GM18526 (cell line): ENCODE results near the gene PSENEN.

Experiments used
- POLR2A ChIP-seq: IDR thresholded peaks from 3 replicates; pipeline ENCODE4 v1.6.1; 2011; ENCODE audit not compliant: insufficient read length; ENCODE audit errors: extremely low read depth

The PSENEN gene

DNA sequence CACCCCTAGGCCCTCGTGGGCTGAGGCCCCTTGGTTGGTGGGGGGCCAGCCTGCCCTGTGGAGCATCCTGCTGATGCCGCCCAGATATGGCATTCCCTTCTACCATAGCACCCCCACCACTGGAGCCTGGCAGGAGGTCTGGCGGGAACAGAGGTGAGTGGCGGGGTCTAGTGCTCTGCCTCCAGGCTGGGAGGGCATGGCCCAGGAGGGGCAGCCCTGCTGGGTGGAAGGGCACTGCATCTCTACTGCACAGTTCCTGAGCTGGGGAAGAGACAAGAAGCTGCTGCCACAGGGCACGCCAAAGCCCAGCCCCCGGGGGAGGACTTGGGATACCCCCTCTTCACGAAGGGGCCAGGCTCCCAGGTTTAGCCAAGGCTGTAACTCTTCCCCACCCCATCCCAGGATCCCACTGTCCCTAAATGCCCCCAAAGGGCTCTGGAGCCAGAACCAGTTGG lies 30.1 kb upstream of the PSENEN start:
- TF ChIP-seq POLR2A = no peak

DNA sequence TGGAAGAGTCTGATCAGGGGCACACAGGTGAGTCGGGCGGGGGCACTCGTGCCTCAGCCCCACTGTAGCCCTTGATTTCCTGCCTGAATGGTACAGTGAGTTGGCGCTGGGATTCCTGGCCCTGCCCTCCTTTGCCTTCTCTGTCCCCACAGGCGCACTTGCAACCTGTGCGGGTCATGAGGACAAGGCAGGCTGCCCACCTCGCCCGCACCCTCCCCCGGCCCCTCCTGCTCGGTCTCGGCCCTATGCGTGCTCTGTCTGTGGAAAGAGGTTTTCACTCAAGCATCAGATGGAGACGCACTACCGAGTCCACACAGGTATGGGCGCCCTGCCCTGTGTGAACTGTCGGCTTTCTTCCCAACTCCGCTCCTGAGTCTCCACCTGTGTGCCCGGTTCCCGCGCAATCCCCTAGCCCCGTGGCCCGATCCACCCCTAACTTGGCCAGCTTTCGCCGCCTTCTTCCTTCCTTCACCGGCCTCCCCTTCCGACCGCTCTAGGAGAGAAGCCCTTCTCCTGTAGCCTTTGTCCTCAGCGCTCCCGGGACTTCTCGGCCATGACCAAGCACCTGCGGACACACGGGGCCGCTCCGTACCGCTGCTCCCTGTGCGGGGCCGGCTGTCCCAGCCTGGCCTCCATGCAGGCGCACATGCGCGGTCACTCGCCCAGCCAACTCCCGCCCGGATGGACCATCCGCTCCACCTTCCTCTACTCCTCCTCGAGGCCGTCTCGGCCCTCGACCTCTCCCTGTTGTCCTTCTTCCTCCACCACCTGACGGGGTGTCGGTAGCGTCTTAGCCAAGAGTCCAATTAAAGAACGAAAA lies 29.3 kb upstream of the PSENEN start:
- TF ChIP-seq POLR2A = no peak

DNA sequence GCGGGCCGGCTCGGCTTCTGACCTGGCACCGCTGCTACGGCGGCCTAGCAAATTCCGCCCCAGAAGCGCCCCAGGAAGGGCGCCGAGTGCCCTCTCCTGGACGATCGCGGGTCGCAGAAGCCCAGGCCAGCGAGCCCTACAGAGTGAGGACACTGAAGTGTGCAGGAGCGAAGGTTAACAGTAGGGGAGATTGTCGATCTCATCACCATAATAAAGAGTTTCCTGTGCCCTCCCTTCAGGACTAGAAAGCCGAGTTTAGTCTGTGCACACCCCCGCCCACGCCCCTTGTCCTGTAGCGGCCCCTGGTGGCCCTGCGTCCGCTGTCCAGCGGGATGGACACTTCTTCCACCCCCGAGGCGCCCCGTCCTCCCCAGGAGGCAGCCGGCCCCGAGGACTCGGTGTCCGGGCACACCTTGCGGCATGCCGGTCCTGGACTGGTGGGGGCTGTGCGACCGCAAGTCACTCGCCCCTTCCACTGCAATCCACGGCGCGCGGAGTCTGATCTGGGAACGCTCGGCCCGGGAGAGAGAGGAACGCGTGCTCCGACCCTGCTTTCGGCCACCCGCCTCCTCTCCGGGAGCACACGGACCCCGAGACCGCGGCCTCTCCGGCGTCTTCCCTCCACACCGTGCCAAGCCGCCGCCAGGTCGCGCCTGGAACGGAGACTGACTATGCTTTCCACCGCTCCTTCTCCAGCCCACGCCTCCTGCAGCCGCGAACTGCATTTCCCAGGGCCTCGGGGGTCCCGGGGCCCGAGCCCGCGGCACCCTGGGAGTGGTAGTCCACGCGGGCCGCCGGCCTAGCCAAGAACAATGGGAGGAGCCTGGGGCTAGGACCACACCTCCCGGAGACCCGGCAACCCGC lies 28.4 kb upstream of the PSENEN start:
- no peak for TF ChIP-seq POLR2A

DNA sequence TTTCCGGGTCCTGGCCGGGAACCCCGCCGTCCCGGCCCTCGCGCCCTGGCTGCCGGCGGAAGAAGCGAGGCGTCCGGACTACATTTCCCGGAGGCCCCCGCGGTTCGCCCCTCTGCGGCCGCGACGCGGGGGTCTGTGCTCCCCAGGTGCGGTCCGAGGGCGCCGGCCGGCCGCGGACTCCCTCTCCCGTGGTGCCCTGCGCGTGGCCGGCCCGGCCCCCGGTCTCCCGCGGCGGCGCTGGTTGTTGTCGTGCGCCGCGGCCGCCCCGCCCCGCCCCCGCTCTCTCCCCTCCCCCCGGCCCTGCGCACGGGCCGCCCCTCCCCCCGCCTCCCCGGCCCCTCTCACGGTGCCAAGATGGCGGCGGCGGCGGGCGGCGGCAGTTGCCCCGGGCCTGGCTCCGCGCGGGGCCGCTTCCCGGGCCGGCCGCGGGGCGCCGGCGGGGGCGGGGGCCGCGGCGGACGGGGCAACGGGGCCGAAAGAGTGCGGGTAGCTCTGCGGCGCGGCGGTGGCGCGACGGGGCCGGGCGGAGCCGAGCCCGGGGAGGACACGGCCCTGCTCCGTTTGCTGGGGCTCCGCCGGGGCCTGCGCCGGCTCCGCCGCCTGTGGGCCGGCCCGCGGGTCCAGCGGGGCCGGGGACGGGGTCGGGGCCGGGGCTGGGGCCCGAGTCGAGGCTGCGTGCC lies 27.6 kb upstream of the PSENEN start, which contains the start of gene KMT2B:
Gene KMT2B (plus strand): TSS at position 339 of the 680 bp plus-strand sequence. CDS start 16 bp downstream, at position 355.
- TF ChIP-seq POLR2A = peak; percentile 56

DNA sequence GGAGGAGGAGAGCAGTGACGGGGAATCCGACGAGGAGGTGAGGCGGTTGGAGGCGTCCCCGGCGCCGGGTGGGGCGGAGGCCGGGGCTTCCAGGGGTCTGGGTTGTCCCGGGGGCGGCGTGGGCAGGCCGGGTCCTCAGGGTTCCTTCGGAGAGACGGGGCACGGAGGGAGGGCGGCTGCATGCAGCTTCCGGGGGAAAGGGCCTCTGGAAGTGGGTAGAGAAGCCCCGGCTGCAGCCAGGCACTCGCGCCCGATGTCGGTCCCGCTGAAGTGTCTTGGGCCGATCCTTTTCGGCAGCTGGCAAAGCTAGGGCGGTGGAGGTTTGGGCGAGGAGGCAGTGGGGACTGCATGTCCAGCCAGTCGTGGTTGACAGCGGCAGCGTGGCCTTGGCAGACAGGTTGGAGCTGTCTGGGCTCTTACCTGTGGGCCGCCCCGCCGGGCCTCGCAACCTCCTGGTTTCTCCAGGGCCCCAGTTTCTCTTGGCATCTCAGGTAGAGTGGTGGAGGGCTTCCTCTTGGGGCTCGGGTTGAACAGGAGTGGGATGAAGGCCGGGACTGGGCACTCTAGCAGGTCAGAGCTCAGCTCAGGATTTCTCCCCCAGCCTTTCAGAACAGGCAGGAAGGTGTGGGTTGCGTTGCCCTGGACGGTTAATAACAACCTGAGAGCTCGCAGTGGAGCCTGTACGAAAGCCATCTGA lies 27.0 kb upstream of the PSENEN start:
- no peak for TF ChIP-seq POLR2A

DNA sequence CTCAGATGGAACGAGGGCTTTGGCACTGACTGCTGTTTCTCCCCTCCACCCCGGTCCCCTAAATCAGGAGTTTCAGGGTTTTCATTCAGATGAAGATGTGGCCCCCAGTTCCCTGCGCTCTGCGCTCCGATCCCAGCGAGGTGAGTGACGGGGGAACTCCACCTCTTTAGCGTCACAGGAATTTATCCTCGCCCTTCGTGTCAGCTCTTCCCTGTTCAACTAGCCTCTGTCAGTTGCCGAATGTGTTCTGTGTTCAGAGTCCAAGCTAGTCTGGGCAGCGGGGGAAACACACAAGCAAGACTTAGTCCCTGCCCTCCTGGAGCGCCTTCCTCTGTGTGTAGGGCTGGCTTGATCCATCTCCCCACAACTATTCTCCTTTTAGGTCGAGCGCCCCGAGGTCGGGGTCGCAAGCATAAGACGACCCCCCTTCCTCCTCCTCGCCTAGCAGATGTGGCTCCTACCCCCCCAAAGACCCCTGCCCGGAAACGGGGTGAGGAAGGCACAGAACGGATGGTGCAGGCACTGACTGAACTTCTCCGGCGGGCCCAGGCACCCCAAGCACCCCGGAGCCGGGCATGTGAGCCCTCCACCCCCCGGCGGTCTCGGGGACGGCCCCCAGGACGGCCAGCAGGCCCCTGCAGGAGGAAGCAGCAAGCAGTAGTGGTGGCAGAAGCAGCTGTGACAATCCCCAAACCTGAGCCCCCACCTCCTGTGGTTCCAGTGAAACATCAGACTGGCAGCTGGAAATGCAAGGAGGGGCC lies 25.9 kb upstream of the PSENEN start:
- no peak for TF ChIP-seq POLR2A

- TF ChIP-seq POLR2A = no peak
These were observed 25.3 kb upstream of the PSENEN start for GRCh38 chr19:35720163-35720524.

GRCh38 chr19:35720648-35721047 lies 24.8 kb upstream of the PSENEN start:
- no peak for TF ChIP-seq POLR2A

DNA sequence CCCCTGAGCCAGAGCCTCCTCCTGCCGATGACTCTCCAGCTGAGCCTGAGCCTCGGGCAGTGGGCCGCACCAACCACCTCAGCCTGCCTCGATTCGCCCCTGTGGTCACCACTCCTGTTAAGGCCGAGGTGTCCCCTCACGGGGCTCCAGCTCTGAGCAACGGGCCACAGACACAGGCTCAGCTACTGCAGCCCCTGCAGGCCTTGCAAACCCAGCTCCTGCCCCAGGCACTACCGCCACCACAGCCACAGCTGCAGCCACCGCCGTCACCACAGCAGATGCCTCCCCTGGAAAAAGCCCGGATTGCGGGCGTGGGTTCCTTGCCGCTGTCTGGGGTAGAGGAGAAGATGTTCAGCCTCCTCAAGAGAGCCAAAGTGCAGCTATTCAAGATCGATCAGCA lies 24.1 kb upstream of the PSENEN start:
- no peak for TF ChIP-seq POLR2A

GRCh38 chr19:35722461-35722860 lies 23.0 kb upstream of the PSENEN start:
- TF ChIP-seq POLR2A = no peak

GRCh38 chr19:35722897-35723296 lies 22.6 kb upstream of the PSENEN start:
- TF ChIP-seq POLR2A = no peak

GRCh38 chr19:35723671-35724070 lies 21.8 kb upstream of the PSENEN start:
- no peak for TF ChIP-seq POLR2A

DNA sequence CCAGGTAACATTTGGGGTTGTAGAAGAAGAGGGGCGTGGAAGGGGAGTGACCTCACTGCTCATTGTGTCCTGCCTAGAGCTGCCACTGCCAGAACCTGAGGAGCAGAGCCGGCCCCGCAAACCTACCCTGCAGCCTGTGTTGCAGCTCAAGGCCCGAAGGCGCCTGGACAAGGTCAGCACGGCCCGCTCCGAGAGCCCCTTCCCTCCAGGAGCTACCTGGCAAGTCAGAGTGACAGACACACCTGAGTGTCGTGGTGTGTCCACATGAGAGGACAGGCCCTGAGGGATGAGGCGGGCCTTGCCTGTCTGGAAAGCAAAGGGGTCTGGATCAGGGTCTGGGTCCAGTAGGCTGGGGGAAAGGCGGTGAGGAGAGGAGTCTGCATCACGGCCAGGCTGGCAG lies 20.9 kb upstream of the PSENEN start:
- no peak for TF ChIP-seq POLR2A

GRCh38 chr19:35725216-35725861 lies 20.1 kb upstream of the PSENEN start:
- TF ChIP-seq POLR2A = no peak
